HEK293 (cell line): ENCODE results near the gene TNKS1BP1.

Experiments
- CTCF ChIA-PET: fragments of 350-600 bp; formaldehyde crosslinking; extraction: SDS; loops from one replicate; lab custom pipeline; 2021; ENCODE audit warnings: antibody characterized with exemption; lab: Yijun Ruan, JAX
- POLR2A ChIA-PET: fragments of 300-600 bp; formaldehyde crosslinking; extraction: SDS; loops from one replicate; lab custom pipeline; 2020; ENCODE audit warnings: antibody characterized with exemption, inconsistent platforms; lab: Yijun Ruan, JAX
- H3K27ac ChIP-seq: fragments of 200-500 bp; sonication (Bioruptor generic); 2 replicates; pipeline ENCODE4 v1.5.1; 2014; ENCODE audit warnings: low read depth, low read length, control low read depth, inconsistent platforms; ENCODE audit errors: extremely low read depth
- H3K36me3 ChIP-seq, 2 experiments: fragments of 200-500 bp in 1 of 2; sonication (Bioruptor generic) in 1 of 2; 1 replicate in 1 of 2; 2 replicates in 1 of 2; pipeline ENCODE4 v1.5.1; 2014 to 2017; ENCODE audit warnings: inconsistent platforms in 2 of 2, low read length in 2 of 2; ENCODE audit not compliant: control insufficient read depth in 2 of 2, insufficient read depth in 1 of 2
- H3K4me1 ChIP-seq: fragments of 200-500 bp; sonication (Bioruptor generic); 2 replicates; pipeline ENCODE4 v1.5.1; 2014; ENCODE audit warnings: mild to moderate bottlenecking, low read length, inconsistent platforms; ENCODE audit not compliant: control insufficient read depth, insufficient read depth
- H3K4me3 ChIP-seq: 2 replicates; pipeline ENCODE4 v1.5.1; 2011; ENCODE audit warnings: low read depth, mild to moderate bottlenecking, control low read depth, low read length, moderate library complexity
- H3K9me3 ChIP-seq: fragments of 200-500 bp; sonication (Bioruptor generic); 2 replicates; pipeline ENCODE4 v1.5.1; 2014; ENCODE audit warnings: low read depth, low read length, inconsistent platforms; ENCODE audit not compliant: control insufficient read depth, insufficient read depth
- BCL11B ChIP-seq: fragments of 450-650 bp; formaldehyde crosslinking; IDR thresholded peaks from 2 replicates; pipeline ENCODE4 v1.5.1; 2016; ENCODE audit warnings: low read depth, missing biosample characterization, missing genetic modification characterization
- EGR2 ChIP-seq: fragments of 450-650 bp; formaldehyde crosslinking; IDR thresholded peaks from 2 replicates; pipeline ENCODE4 v1.5.1; 2016; ENCODE audit warnings: low read depth, missing biosample characterization, missing genetic modification characterization
- HOXD13 ChIP-seq: sonication (generic); formaldehyde crosslinking; IDR thresholded peaks from 2 replicates; pipeline ENCODE4 v1.8.0; 2022; ENCODE audit warnings: missing genetic modification reagents, borderline replicate concordance
- ZBTB20 ChIP-seq: fragments of 450-650 bp; formaldehyde crosslinking; IDR thresholded peaks from 2 replicates; pipeline ENCODE4 v1.5.1; 2016; ENCODE audit warnings: missing biosample characterization, missing genetic modification characterization
- ZNF10 ChIP-seq: fragments of 450-650 bp; formaldehyde crosslinking; IDR thresholded peaks from 2 replicates; pipeline ENCODE4 v1.5.1; 2017; ENCODE audit warnings: missing biosample characterization, missing genetic modification characterization
- ZNF140 ChIP-seq: fragments of 450-650 bp; formaldehyde crosslinking; IDR thresholded peaks from 2 replicates; pipeline ENCODE4 v1.5.1; 2016; ENCODE audit warnings: missing biosample characterization, missing genetic modification characterization
- ZNF155 ChIP-seq: fragments of 450-650 bp; formaldehyde crosslinking; IDR thresholded peaks from 2 replicates; pipeline ENCODE4 v1.5.1; 2016; ENCODE audit warnings: missing biosample characterization, missing genetic modification characterization
- ZNF184 ChIP-seq: fragments of 450-650 bp; IDR thresholded peaks from 2 replicates; pipeline ENCODE4 v1.5.1; 2018; ENCODE audit warnings: missing biosample characterization, mild to moderate bottlenecking, missing genetic modification characterization
- ZNF19 ChIP-seq: fragments of 450-650 bp; formaldehyde crosslinking; IDR thresholded peaks from 2 replicates; pipeline ENCODE4; 2016; ENCODE audit warnings: missing biosample characterization, missing genetic modification characterization, low read depth
- ZNF248 ChIP-seq: fragments of 450-650 bp; formaldehyde crosslinking; IDR thresholded peaks from 2 replicates; pipeline ENCODE4 v1.5.1; 2017; ENCODE audit warnings: missing biosample characterization, missing genetic modification characterization
- ZNF292 ChIP-seq: fragments of 450-650 bp; formaldehyde crosslinking; IDR thresholded peaks from 2 replicates; pipeline ENCODE4 v1.5.1; 2016; ENCODE audit warnings: low read depth, missing biosample characterization, missing genetic modification characterization, borderline replicate concordance
- TF ChIP-seq, protein P1 (sequence below): fragments of 450-650 bp; formaldehyde crosslinking; IDR thresholded peaks from 2 replicates; pipeline ENCODE4 v1.5.1; 2016; ENCODE audit warnings: missing biosample characterization, missing genetic modification characterization
- TF ChIP-seq, protein P2 (sequence below): fragments of 450-650 bp; formaldehyde crosslinking; IDR thresholded peaks from 2 replicates; pipeline ENCODE4 v1.5.1; 2016; ENCODE audit warnings: missing biosample characterization, missing genetic modification characterization
- TF ChIP-seq, protein P3 (sequence below): fragments of 450-650 bp; formaldehyde crosslinking; conservative IDR thresholded peaks from 2 replicates; pipeline ENCODE4 v1.5.1; 2016; ENCODE audit warnings: low read depth, missing biosample characterization, missing genetic modification characterization

TNKS1BP1 gene

DNA sequence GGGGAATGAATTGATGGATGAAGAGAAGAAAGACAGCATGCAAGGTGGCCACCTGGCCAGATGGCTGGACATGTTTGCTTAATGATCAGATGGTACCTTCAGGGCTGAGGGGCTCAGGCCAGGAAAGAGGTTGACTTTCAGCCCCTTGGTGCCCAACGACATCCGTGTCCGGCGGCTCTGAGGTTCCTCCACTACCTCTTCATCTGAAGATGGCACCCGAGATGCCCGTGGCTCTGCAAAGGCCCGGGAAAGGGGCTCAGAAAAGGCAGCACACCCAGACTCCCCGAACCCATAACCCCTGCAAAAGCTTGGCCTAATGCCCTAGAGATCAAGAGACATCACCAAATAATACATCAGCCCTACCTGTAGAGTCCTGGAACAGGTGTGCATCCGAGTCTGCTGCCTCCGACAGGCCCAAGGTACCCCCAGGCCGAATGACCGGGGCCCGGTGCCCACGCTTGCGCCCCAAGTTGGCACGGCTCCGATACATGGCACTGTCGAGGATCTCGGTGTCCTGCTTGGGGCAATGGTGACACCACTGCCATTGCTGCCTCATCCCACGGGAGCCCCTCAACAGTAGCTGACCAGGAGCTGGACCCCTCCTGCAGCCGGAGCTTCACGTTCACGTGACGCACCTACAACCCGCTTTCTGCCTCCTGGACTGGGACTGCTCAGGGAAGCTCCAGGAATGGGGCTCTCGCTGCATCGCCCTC lies 22.9 kb downstream of the TNKS1BP1 start:
- Histone ChIP-seq H3K36me3 (peaks cover 0 to 57% of the 10 kb centered on the region in 2 experiments; a peak in 2 of 3 replicates), H3K4me3 (no peak overlapping the region), H3K9me3 (no peaks in the 10 kb centered on the region), H3K4me1 (no peaks in the 10 kb centered on the region)
- CTCF ChIA-PET, result no interaction called here
- no peak for TF ChIP-seq BCL11B
- TF ChIP-seq, all 188 proteins: peak for 0
- H3K27ac ChIP-seq, result no peak overlapping the region
- POLR2A ChIA-PET, result no interaction called here

DNA sequence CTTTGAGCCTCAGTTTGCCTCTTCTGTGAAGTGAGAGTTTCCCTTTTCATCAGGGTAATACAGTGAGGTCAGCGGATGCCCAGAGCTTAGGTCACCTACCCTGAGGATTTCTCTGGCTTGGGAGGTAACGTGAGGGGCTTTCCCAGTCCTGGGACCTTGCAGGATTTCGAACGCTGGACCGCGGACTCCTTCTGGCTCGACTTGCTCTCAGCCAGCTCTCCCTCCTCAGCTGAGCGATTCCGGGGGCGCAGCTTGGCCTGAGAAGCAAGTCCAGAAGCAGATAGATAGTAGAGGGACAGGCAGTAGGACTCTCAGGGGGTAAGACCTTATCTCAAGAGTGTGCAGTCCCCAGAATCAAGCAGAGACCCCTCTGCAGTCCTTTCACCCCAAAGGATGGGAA lies 24.0 kb downstream of the TNKS1BP1 start:
- ChIA-PET POLR2A (no interaction called here), CTCF (no interaction called here)
- H3K27ac ChIP-seq, result no peak overlapping the region
- no peaks in the 10 kb centered on the region for H3K4me1 ChIP-seq
- H3K4me3 ChIP-seq, result no peak overlapping the region
- peaks cover 0 to 57% of the 10 kb centered on the region in 2 experiments; a peak in 2 of 3 replicates for H3K36me3 ChIP-seq
- no peaks in the 10 kb centered on the region for H3K9me3 ChIP-seq
- no peak for TF ChIP-seq ZNF248 (tag by site-specific recombination)
- TF ChIP-seq, protein P1, sequence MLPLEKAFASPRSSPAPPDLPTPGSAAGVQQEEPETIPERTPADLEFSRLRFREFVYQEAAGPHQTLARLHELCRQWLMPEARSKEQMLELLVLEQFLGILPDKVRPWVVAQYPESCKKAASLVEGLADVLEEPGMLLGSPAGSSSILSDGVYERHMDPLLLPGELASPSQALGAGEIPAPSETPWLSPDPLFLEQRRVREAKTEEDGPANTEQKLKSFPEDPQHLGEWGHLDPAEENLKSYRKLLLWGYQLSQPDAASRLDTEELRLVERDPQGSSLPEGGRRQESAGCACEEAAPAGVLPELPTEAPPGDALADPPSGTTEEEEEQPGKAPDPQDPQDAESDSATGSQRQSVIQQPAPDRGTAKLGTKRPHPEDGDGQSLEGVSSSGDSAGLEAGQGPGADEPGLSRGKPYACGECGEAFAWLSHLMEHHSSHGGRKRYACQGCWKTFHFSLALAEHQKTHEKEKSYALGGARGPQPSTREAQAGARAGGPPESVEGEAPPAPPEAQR, result no peak
- no peak for TF ChIP-seq ZNF155

DNA sequence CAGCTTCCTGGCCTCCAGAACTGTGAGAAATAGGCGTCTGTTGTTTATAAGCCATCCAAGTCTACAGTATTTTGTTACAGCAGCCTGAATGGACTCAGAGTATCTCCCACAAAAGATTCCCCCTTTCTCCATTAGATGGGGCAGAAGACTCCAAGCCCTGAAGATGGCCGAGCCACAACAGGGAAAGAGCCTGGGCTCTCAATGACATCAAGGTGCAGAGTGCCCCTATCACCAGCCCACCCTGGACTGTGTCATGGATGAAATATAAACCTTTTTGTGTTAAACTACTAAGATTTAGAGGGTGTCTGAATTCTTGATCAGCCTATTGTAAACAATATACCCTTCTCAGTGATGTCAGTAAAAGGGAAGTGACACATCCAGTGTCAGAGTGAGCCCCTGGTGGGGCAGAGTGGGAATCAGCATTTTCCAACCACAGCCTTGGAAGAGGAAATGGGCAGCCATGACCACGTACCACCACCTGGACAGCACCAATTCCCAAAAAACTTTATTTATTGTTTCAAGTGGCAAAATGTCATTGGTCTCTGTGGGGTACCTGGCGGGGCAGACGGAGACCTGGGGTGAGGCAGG lies 25.5 kb downstream of the TNKS1BP1 start:
- no peaks in the 10 kb centered on the region for H3K9me3 ChIP-seq
- no peak overlapping the region for H3K27ac ChIP-seq
- H3K4me3 ChIP-seq, result no peak overlapping the region
- peaks cover 3% of the 10 kb centered on the region; the same call in 1 of the 2 replicates for H3K4me1 ChIP-seq
- ChIA-PET CTCF (no interaction called here), POLR2A (no interaction called here)
- peaks cover 0 to 57% of the 10 kb centered on the region in 2 experiments; a peak in 2 of 3 replicates for H3K36me3 ChIP-seq
- TF ChIP-seq ZNF184 (tag by site-specific recombination) (no peak), ZNF292 (tag by site-specific recombination) (no peak), ZNF140 (no peak), HOXD13 (CRISPR knock-in tag) (no peak), ZNF19 (no peak), ZNF10 (tag by site-specific recombination) (no peak), ZBTB20 (no peak), EGR2 (tag by site-specific recombination) (no peak)
- TF ChIP-seq, protein P2, sequence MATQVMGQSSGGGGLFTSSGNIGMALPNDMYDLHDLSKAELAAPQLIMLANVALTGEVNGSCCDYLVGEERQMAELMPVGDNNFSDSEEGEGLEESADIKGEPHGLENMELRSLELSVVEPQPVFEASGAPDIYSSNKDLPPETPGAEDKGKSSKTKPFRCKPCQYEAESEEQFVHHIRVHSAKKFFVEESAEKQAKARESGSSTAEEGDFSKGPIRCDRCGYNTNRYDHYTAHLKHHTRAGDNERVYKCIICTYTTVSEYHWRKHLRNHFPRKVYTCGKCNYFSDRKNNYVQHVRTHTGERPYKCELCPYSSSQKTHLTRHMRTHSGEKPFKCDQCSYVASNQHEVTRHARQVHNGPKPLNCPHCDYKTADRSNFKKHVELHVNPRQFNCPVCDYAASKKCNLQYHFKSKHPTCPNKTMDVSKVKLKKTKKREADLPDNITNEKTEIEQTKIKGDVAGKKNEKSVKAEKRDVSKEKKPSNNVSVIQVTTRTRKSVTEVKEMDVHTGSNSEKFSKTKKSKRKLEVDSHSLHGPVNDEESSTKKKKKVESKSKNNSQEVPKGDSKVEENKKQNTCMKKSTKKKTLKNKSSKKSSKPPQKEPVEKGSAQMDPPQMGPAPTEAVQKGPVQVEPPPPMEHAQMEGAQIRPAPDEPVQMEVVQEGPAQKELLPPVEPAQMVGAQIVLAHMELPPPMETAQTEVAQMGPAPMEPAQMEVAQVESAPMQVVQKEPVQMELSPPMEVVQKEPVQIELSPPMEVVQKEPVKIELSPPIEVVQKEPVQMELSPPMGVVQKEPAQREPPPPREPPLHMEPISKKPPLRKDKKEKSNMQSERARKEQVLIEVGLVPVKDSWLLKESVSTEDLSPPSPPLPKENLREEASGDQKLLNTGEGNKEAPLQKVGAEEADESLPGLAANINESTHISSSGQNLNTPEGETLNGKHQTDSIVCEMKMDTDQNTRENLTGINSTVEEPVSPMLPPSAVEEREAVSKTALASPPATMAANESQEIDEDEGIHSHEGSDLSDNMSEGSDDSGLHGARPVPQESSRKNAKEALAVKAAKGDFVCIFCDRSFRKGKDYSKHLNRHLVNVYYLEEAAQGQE (tag by site-specific recombination), result no peak
- TF ChIP-seq, protein P3, sequence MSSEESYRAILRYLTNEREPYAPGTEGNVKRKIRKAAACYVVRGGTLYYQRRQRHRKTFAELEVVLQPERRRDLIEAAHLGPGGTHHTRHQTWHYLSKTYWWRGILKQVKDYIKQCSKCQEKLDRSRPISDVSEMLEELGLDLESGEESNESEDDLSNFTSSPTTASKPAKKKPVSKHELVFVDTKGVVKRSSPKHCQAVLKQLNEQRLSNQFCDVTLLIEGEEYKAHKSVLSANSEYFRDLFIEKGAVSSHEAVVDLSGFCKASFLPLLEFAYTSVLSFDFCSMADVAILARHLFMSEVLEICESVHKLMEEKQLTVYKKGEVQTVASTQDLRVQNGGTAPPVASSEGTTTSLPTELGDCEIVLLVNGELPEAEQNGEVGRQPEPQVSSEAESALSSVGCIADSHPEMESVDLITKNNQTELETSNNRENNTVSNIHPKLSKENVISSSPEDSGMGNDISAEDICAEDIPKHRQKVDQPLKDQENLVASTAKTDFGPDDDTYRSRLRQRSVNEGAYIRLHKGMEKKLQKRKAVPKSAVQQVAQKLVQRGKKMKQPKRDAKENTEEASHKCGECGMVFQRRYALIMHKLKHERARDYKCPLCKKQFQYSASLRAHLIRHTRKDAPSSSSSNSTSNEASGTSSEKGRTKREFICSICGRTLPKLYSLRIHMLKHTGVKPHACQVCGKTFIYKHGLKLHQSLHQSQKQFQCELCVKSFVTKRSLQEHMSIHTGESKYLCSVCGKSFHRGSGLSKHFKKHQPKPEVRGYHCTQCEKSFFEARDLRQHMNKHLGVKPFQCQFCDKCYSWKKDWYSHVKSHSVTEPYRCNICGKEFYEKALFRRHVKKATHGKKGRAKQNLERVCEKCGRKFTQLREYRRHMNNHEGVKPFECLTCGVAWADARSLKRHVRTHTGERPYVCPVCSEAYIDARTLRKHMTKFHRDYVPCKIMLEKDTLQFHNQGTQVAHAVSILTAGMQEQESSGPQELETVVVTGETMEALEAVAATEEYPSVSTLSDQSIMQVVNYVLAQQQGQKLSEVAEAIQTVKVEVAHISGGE (tag by site-specific recombination), result no peak
- TF ChIP-seq, all 188 proteins: peak for 0
